ENCODE measurements around the gene FRY.

- no peak for TF ChIP-seq CTCF (IDR thresholded peaks at IDR 0.05; ENCODE audit: low read depth, low read length, missing input control)
- no peak for TF ChIP-seq JUND (IDR thresholded peaks at IDR 0.05)
- no peak for TF ChIP-seq ZBTB33 (IDR thresholded peaks at IDR 0.05)
- TF ChIP-seq, protein P1, sequence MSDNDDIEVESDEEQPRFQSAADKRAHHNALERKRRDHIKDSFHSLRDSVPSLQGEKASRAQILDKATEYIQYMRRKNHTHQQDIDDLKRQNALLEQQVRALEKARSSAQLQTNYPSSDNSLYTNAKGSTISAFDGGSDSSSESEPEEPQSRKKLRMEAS (IDR thresholded peaks at IDR 0.05): no peak
- TF ChIP-seq FOXA2 (IDR thresholded peaks at IDR 0.05): no peak
- TF ChIP-seq, protein P2, sequence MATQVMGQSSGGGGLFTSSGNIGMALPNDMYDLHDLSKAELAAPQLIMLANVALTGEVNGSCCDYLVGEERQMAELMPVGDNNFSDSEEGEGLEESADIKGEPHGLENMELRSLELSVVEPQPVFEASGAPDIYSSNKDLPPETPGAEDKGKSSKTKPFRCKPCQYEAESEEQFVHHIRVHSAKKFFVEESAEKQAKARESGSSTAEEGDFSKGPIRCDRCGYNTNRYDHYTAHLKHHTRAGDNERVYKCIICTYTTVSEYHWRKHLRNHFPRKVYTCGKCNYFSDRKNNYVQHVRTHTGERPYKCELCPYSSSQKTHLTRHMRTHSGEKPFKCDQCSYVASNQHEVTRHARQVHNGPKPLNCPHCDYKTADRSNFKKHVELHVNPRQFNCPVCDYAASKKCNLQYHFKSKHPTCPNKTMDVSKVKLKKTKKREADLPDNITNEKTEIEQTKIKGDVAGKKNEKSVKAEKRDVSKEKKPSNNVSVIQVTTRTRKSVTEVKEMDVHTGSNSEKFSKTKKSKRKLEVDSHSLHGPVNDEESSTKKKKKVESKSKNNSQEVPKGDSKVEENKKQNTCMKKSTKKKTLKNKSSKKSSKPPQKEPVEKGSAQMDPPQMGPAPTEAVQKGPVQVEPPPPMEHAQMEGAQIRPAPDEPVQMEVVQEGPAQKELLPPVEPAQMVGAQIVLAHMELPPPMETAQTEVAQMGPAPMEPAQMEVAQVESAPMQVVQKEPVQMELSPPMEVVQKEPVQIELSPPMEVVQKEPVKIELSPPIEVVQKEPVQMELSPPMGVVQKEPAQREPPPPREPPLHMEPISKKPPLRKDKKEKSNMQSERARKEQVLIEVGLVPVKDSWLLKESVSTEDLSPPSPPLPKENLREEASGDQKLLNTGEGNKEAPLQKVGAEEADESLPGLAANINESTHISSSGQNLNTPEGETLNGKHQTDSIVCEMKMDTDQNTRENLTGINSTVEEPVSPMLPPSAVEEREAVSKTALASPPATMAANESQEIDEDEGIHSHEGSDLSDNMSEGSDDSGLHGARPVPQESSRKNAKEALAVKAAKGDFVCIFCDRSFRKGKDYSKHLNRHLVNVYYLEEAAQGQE (IDR thresholded peaks at IDR 0.05): no peak
- TF ChIP-seq RAD21 (IDR thresholded peaks at IDR 0.05): no peak
- TF ChIP-seq SP1 (IDR thresholded peaks at IDR 0.05): no peak
- TF ChIP-seq FOXA1 (IDR thresholded peaks at IDR 0.05): no peak
- no peak for TF ChIP-seq GABPA (IDR thresholded peaks at IDR 0.05 in 1 of 2, conservative IDR thresholded peaks at IDR 0.05 in 1 of 2)
- no peak for TF ChIP-seq TAF1 (conservative IDR thresholded peaks at IDR 0.05)
- TF ChIP-seq ATF3 (IDR thresholded peaks at IDR 0.05): no peak
- TF ChIP-seq YY1 (IDR thresholded peaks at IDR 0.05): no peak
Observed at GRCh38 chr13:32047793-32048192, 16.2 kb downstream of the FRY start.
